AG09319 (cell line): ENCODE data around the gene GLIS1.

Experiments used
- DNase-seq: peaks from one replicate; pipeline ENCODE4 v3.0.0-alpha.2; 2010; ENCODE audit warnings: low read depth; ENCODE audit errors: extremely low read depth
- TF ChIP-seq, protein P1 (sequence below): IDR thresholded peaks from 2 replicates; pipeline ENCODE4 v1.5.1; 2011; ENCODE audit warnings: low read depth, mild to moderate bottlenecking, inconsistent platforms, low read length, moderate library complexity

GLIS1 gene

GRCh38 chr1:53521924-53522552 lies 216.9 kb downstream of the GLIS1 start:
- TF ChIP-seq, protein P1, sequence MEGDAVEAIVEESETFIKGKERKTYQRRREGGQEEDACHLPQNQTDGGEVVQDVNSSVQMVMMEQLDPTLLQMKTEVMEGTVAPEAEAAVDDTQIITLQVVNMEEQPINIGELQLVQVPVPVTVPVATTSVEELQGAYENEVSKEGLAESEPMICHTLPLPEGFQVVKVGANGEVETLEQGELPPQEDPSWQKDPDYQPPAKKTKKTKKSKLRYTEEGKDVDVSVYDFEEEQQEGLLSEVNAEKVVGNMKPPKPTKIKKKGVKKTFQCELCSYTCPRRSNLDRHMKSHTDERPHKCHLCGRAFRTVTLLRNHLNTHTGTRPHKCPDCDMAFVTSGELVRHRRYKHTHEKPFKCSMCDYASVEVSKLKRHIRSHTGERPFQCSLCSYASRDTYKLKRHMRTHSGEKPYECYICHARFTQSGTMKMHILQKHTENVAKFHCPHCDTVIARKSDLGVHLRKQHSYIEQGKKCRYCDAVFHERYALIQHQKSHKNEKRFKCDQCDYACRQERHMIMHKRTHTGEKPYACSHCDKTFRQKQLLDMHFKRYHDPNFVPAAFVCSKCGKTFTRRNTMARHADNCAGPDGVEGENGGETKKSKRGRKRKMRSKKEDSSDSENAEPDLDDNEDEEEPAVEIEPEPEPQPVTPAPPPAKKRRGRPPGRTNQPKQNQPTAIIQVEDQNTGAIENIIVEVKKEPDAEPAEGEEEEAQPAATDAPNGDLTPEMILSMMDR: no peak
- no peak for DNase-seq

GRCh38 chr1:53520481-53520880 lies 218.5 kb downstream of the GLIS1 start:
- no peak for DNase-seq
- TF ChIP-seq, protein P1: no peak

- TF ChIP-seq, protein P1: no peak
- DNase-seq: no peak
Observed at GRCh38 chr1:53519421-53519820, 219.5 kb downstream of the GLIS1 start.

GRCh38 chr1:53518775-53519174 lies 220.2 kb downstream of the GLIS1 start:
- TF ChIP-seq, protein P1: no peak
- DNase-seq: no peak

DNA sequence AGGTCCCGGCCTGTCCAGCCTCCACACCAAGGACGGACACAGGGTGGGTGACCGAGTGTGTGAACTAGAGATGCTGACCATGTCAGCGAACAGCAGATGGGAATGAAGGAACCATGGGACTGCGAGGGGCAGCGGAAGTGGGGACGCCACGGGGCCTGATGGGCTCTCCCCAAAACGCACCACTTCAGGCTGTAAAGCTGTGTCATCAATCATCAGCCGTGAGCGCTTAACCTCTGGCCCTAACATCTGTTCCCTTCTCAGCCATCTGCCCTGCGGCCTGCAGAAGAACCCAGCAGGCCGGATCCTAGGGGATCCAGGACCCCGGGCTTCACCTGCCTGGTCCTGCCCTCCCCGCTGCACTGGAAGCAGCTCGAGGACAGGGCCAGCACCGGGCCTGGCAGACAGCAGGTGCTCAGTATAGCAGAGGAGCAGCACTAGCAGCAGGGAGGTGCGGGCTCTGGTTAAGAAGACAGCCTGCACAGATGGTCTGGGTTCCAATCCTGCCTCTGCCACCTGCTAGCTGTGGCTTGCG lies 221.1 kb downstream of the GLIS1 start:
- no peak for DNase-seq
- TF ChIP-seq, protein P1: no peak

DNA sequence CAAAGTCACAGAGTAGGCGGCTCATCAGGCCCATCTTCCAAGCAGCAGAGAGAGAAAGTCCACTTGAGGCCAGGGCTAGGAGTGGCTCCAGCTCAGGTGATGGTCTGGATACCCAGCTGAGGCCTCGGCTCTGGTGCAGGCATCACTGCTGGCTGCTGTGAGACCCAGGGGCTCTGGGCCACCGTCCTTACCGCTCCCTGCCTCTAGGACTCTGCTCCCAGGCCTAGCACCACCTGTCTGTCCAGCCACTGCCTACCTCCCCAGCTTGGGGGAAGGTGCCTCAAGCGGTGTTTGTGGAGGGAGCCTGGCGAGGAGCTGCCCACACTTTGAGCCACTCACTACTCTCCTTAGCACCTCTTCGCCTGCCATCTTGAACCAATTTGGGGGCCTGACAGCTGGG lies 221.9 kb downstream of the GLIS1 start:
- TF ChIP-seq, protein P1: no peak
- DNase-seq: no peak

DNA sequence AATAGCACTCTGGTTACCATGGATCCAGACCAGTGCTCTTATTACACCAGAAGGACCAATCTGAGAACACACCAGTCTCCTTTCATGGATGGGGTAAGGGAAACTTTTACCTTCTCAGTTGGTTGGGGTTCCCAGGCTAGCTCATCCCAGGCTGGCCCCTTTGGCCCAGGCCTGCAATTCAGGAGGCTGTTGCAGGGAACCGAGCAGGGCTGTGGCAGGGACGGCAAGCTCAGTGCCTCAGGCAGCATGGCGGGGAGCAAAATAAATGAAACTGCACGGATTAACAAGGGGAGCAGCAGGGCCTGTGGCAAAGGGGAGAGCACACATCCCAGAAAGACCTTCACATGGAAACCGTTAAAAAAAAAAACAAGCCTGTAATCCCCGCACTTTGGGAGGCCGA lies 222.8 kb downstream of the GLIS1 start:
- DNase-seq: no peak
- TF ChIP-seq, protein P1: no peak
